ENCODE results near the gene CHD6. TPM values are rescaled to one million over a fixed set of nuclear protein-coding genes. Genes with fewer than 3 reads are reported as not detected.

The CHD6 gene
- total and polyA plus RNA-seq, 2 of the 13 experiments (the other 11 are each of a cell fraction or from before 2014, with no cell fraction given): 14.4 to 52.0 TPM

- TF ChIP-seq, protein P1, sequence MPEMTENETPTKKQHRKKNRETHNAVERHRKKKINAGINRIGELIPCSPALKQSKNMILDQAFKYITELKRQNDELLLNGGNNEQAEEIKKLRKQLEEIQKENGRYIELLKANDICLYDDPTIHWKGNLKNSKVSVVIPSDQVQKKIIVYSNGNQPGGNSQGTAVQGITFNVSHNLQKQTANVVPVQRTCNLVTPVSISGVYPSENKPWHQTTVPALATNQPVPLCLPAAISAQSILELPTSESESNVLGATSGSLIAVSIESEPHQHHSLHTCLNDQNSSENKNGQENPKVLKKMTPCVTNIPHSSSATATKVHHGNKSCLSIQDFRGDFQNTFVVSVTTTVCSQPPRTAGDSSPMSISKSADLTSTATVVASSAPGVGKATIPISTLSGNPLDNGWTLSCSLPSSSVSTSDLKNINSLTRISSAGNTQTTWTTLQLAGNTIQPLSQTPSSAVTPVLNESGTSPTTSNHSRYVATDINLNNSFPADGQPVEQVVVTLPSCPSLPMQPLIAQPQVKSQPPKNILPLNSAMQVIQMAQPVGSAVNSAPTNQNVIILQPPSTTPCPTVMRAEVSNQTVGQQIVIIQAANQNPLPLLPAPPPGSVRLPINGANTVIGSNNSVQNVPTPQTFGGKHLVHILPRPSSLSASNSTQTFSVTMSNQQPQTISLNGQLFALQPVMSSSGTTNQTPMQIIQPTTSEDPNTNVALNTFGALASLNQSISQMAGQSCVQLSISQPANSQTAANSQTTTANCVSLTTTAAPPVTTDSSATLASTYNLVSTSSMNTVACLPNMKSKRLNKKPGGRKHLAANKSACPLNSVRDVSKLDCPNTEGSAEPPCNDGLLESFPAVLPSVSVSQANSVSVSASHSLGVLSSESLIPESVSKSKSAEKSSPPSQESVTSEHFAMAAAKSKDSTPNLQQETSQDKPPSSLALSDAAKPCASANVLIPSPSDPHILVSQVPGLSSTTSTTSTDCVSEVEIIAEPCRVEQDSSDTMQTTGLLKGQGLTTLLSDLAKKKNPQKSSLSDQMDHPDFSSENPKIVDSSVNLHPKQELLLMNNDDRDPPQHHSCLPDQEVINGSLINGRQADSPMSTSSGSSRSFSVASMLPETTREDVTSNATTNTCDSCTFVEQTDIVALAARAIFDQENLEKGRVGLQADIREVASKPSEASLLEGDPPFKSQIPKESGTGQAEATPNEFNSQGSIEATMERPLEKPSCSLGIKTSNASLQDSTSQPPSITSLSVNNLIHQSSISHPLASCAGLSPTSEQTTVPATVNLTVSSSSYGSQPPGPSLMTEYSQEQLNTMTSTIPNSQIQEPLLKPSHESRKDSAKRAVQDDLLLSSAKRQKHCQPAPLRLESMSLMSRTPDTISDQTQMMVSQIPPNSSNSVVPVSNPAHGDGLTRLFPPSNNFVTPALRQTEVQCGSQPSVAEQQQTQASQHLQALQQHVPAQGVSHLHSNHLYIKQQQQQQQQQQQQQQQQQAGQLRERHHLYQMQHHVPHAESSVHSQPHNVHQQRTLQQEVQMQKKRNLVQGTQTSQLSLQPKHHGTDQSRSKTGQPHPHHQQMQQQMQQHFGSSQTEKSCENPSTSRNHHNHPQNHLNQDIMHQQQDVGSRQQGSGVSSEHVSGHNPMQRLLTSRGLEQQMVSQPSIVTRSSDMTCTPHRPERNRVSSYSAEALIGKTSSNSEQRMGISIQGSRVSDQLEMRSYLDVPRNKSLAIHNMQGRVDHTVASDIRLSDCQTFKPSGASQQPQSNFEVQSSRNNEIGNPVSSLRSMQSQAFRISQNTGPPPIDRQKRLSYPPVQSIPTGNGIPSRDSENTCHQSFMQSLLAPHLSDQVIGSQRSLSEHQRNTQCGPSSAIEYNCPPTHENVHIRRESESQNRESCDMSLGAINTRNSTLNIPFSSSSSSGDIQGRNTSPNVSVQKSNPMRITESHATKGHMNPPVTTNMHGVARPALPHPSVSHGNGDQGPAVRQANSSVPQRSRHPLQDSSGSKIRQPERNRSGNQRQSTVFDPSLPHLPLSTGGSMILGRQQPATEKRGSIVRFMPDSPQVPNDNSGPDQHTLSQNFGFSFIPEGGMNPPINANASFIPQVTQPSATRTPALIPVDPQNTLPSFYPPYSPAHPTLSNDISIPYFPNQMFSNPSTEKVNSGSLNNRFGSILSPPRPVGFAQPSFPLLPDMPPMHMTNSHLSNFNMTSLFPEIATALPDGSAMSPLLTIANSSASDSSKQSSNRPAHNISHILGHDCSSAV (CRISPR knock-in tag; IDR thresholded peaks at IDR 0.05; ENCODE audit: borderline replicate concordance): no peak
- TF ChIP-seq ZFX (CRISPR knock-in tag; IDR thresholded peaks at IDR 0.05; ENCODE audit: low read depth) (no peak; the same call in 1 of the 2 replicates), ZNF460 (CRISPR knock-in tag; IDR thresholded peaks at IDR 0.05; ENCODE audit: borderline replicate concordance) (no peak), NR2F2 (IDR thresholded peaks at IDR 0.05; ENCODE audit: borderline replicate concordance, low read depth) (peak; percentile 86), GATAD1 (CRISPR knock-in tag; IDR thresholded peaks at IDR 0.05) (no peak), THYN1 (CRISPR knock-in tag; IDR thresholded peaks at IDR 0.05; ENCODE audit: borderline replicate concordance, low read depth) (no peak), HOXA9 (CRISPR knock-in tag; IDR thresholded peaks at IDR 0.05; ENCODE audit: borderline replicate concordance) (no peak), ZNF484 (CRISPR knock-in tag; IDR thresholded peaks at IDR 0.05; ENCODE audit: borderline replicate concordance, low read depth) (no peak), MIXL1 (CRISPR knock-in tag; IDR thresholded peaks at IDR 0.05) (peak; percentile 98), SUZ12 (IDR thresholded peaks at IDR 0.05; ENCODE audit: low read depth, low read length) (no peak), POLR2G (IDR thresholded peaks at IDR 0.05; ENCODE audit: low read depth, low read length) (no peak), ZNF337 (CRISPR knock-in tag; IDR thresholded peaks at IDR 0.05; ENCODE audit: borderline replicate concordance, low read depth) (no peak)
- TF ChIP-seq, protein P2, sequence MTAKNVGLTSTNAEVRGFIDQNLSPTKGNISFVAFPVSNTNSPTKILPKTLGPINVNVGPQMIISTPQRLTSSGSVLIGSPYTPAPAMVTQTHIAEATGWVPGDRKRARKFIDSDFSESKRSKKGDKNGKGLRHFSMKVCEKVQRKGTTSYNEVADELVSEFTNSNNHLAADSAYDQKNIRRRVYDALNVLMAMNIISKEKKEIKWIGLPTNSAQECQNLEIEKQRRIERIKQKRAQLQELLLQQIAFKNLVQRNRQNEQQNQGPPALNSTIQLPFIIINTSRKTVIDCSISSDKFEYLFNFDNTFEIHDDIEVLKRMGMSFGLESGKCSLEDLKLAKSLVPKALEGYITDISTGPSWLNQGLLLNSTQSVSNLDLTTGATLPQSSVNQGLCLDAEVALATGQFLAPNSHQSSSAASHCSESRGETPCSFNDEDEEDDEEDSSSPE (CRISPR knock-in tag; IDR thresholded peaks at IDR 0.05): 0 out of 2 replicates have a peak, but pooled peaks have one; percentile 25
- TF ChIP-seq, protein P3, sequence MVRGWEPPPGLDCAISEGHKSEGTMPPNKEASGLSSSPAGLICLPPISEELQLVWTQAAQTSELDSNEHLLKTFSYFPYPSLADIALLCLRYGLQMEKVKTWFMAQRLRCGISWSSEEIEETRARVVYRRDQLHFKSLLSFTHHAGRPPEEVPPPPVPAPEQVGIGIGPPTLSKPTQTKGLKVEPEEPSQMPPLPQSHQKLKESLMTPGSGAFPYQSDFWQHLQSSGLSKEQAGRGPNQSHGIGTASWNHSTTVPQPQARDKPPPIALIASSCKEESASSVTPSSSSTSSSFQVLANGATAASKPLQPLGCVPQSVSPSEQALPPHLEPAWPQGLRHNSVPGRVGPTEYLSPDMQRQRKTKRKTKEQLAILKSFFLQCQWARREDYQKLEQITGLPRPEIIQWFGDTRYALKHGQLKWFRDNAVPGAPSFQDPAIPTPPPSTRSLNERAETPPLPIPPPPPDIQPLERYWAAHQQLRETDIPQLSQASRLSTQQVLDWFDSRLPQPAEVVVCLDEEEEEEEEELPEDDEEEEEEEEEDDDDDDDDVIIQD (CRISPR knock-in tag; IDR thresholded peaks at IDR 0.05; ENCODE audit: low read depth): peak; percentile 99
- TF ChIP-seq, protein P4, sequence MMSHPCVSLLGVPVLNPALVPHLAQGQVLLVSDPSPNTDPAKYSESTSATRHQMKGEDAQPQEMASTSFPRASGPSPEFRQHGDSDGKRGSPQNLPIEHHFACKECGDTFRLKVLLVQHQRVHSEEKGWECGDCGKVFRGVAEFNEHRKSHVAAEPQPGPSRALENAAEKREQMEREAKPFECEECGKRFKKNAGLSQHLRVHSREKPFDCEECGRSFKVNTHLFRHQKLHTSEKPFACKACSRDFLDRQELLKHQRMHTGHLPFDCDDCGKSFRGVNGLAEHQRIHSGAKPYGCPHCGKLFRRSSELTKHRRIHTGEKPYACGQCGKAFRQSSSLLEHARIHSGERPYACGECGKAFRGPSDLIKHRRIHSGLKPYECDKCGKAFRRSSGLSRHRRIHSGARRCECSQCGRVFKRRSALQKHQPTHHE (CRISPR knock-in tag; IDR thresholded peaks at IDR 0.05; ENCODE audit: borderline replicate concordance): no peak
- TF ChIP-seq, protein P5, sequence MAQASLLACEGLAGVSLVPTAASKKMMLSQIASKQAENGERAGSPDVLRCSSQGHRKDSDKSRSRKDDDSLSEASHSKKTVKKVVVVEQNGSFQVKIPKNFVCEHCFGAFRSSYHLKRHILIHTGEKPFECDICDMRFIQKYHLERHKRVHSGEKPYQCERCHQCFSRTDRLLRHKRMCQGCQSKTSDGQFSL (CRISPR knock-in tag; IDR thresholded peaks at IDR 0.05): no peak
Observed at GRCh38 chr20:41594514-41595322, 23.5 kb downstream of the CHD6 start (continued).

All from HepG2 (cell line).